Fibroblast of lung (primary cell): ENCODE results near the gene DLL4. TPM values are rescaled to one million over a fixed set of nuclear protein-coding genes. Genes with fewer than 3 reads are reported as not detected.

Experiments used
- DNase-seq, 2 donors: peaks; one replicate each; pipeline versions ENCODE4 v3.0.0 to v3.0.0-alpha.2; 2010; ENCODE audit warnings: low read depth in 2 of 2
- H2AFZ ChIP-seq: 2 replicates; pipeline ENCODE4 v1.5.1; 2012; ENCODE audit warnings: low read length, control low read depth, inconsistent platforms
- H3K27ac ChIP-seq: 2 replicates; pipeline ENCODE4 v1.5.1; 2011; ENCODE audit warnings: low read length, control low read depth; ENCODE audit not compliant: insufficient read depth
- H3K27me3 ChIP-seq: 2 replicates; pipeline ENCODE4 v1.5.1; 2011; ENCODE audit warnings: mild to moderate bottlenecking, low read length; ENCODE audit not compliant: control insufficient read depth, insufficient read depth
- H3K36me3 ChIP-seq: 2 replicates; pipeline ENCODE4 v1.5.1; 2011; ENCODE audit warnings: low read length; ENCODE audit not compliant: control insufficient read depth, insufficient read depth
- H3K4me1 ChIP-seq: 2 replicates; pipeline ENCODE4 v1.5.1; 2011; ENCODE audit warnings: low read length; ENCODE audit not compliant: control insufficient read depth, insufficient read depth; ENCODE audit errors: extremely low read depth
- H3K4me2 ChIP-seq: 2 replicates; pipeline ENCODE4 v1.5.1; 2011; ENCODE audit warnings: low read length, control low read depth; ENCODE audit not compliant: insufficient read depth; ENCODE audit errors: extremely low read depth
- H3K4me3 ChIP-seq, 4 experiments: fragments of 200-600 bp in 1 of 4; sonication (generic) in 1 of 4; replicated peaks in 1 of 4; 2 replicates each; pipeline ENCODE4 v1.5.1; 2011 to 2016; ENCODE audit warnings: low read length in 4 of 4, low read depth in 3 of 4, mild to moderate bottlenecking in 3 of 4, control low read depth in 2 of 4, inconsistent platforms in 1 of 4, mixed read lengths in 1 of 4; ENCODE audit not compliant: insufficient read depth in 1 of 4; ENCODE audit errors: control extremely low read depth in 1 of 4
- H3K79me2 ChIP-seq: 2 replicates; pipeline ENCODE4 v1.5.1; 2012; ENCODE audit warnings: mild to moderate bottlenecking, low read length, inconsistent platforms; ENCODE audit not compliant: control insufficient read depth, insufficient read depth
- H3K9ac ChIP-seq: 2 replicates; pipeline ENCODE4 v1.5.1; 2011; ENCODE audit warnings: mild to moderate bottlenecking, low read length, control low read depth; ENCODE audit not compliant: insufficient read depth
- H3K9me3 ChIP-seq: 2 replicates; pipeline ENCODE4 v1.5.1; 2012; ENCODE audit warnings: low read depth, low read length; ENCODE audit not compliant: control insufficient read depth, insufficient read depth
- H4K20me1 ChIP-seq: 2 replicates; pipeline ENCODE4 v1.5.1; 2011; ENCODE audit warnings: low read length; ENCODE audit not compliant: control insufficient read depth, insufficient read depth; ENCODE audit errors: extremely low read depth
- EZH2 ChIP-seq: IDR thresholded peaks from 2 replicates; pipeline ENCODE4 v1.5.1; 2012; ENCODE audit warnings: low read length, control low read depth, mild to moderate bottlenecking; ENCODE audit errors: missing control alignments
- polyA plus RNA-seq, 2 donors: library from polyadenylated mRNA; depleted of rRNA in 1 of 2; stranded (reverse) in 1 of 2; unstranded in 1 of 2; fragments of >200 nt; gene quantifications; 2 replicates each; pipeline ENCODE4 v1.2.1, GENCODE V29; 2011 to 2012; ENCODE audit warnings: missing spikeins in 1 of 2
- total RNA-seq: library from RNA; depleted of rRNA; stranded (reverse); fragments of >200 nt; gene quantifications from 2 replicates; pipeline ENCODE4 v1.2.1, GENCODE V29; 2014
- TF ChIP-seq, protein P1 (sequence below), 2 donors: IDR thresholded peaks in 1 of 2; conservative IDR thresholded peaks in 1 of 2; 1 replicate in 1 of 2; 2 replicates in 1 of 2; pipeline ENCODE4 v1.5.1; 2011 to 2012; ENCODE audit warnings: low read length in 2 of 2, control low read depth in 1 of 2, inconsistent platforms in 1 of 2, low read depth in 1 of 2, mild to moderate bottlenecking in 1 of 2

The DLL4 gene
- total and polyA plus RNA-seq, 2 donors (not counting 1 experiment from before 2014, with no cell fraction given): under 0.01 to 0.18 TPM

DNA sequence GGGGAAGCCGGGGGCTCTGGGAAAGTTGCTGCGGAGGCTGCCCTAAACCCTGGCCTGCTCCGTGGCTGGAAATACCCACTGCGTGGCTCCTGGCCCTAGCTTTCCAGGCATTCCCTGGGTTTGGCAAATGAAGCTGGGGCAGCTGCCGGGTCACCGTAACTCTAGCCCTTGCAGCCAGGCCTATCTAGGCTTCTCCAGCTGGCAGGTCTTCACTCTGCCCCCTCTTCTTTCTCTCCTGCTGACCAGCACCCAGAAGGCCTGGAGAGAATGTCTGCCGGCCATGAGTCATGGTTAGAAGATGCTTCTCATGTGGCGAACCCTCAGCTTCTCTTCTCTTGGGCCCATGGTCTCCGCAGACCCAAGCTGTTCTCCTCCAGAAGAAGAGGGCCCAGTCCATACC is 5.6 kb upstream of the DLL4 start:
- Histone ChIP-seq H3K4me3 (no peak overlapping the region), H3K27me3 (peaks cover 34% of the 10 kb centered on the region), H3K36me3 (no peaks in the 10 kb centered on the region), H3K4me1 (peaks cover 1% of the 10 kb centered on the region), H3K79me2 (no peaks in the 10 kb centered on the region), H2AFZ (no peak overlapping the region), H3K9me3 (no peaks in the 10 kb centered on the region), H4K20me1 (no peaks in the 10 kb centered on the region), H3K4me2 (no peak overlapping the region), H3K27ac (no peak overlapping the region), H3K9ac (no peak overlapping the region)
- peak in 1 of 2 donors; percentile 24 for DNase-seq
- TF ChIP-seq, protein P1, sequence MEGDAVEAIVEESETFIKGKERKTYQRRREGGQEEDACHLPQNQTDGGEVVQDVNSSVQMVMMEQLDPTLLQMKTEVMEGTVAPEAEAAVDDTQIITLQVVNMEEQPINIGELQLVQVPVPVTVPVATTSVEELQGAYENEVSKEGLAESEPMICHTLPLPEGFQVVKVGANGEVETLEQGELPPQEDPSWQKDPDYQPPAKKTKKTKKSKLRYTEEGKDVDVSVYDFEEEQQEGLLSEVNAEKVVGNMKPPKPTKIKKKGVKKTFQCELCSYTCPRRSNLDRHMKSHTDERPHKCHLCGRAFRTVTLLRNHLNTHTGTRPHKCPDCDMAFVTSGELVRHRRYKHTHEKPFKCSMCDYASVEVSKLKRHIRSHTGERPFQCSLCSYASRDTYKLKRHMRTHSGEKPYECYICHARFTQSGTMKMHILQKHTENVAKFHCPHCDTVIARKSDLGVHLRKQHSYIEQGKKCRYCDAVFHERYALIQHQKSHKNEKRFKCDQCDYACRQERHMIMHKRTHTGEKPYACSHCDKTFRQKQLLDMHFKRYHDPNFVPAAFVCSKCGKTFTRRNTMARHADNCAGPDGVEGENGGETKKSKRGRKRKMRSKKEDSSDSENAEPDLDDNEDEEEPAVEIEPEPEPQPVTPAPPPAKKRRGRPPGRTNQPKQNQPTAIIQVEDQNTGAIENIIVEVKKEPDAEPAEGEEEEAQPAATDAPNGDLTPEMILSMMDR (conservative IDR thresholded peaks at IDR 0.05 in 1 of 2, IDR thresholded peaks at IDR 0.05 in 1 of 2; ENCODE audit: low read depth in 1 of 2, low read length in 2 of 2): no peak
- TF ChIP-seq EZH2: no peak

DNA sequence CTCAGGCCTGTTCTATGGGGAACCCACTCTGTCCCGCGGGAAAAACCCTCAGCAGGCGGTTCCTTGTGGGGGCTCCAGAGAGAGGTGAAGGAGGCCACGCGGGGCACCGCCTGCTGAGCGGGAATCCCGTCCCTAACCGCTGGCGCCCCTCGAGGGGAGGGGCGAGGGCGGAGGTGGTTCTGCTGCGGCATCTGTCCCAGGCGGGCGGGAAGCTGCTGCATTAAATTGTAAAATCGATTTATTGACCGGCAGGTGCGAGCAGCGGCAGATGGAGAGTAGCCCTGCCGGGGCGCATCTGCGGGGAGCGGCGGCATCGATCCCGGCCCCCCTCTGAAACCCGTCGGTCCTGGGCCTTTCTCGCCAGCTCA is 3.7 kb upstream of the DLL4 start:
- H2AFZ ChIP-seq: no peak overlapping the region
- peaks cover 11% of the 10 kb centered on the region for H3K4me1 ChIP-seq
- peaks cover 45% of the 10 kb centered on the region for H3K27me3 ChIP-seq
- no peaks in the 10 kb centered on the region for H4K20me1 ChIP-seq
- no peak overlapping the region for H3K27ac ChIP-seq
- no peak overlapping the region for H3K4me3 ChIP-seq
- no peaks in the 10 kb centered on the region for H3K79me2 ChIP-seq
- DNase-seq: no peak
- no peaks in the 10 kb centered on the region for H3K9me3 ChIP-seq
- H3K36me3 ChIP-seq: no peaks in the 10 kb centered on the region
- no peak overlapping the region for H3K4me2 ChIP-seq
- TF ChIP-seq, protein P1 (conservative IDR thresholded peaks at IDR 0.05 in 1 of 2, IDR thresholded peaks at IDR 0.05 in 1 of 2; ENCODE audit: low read depth in 1 of 2, low read length in 2 of 2): no peak
- H3K9ac ChIP-seq: no peak overlapping the region

DNA sequence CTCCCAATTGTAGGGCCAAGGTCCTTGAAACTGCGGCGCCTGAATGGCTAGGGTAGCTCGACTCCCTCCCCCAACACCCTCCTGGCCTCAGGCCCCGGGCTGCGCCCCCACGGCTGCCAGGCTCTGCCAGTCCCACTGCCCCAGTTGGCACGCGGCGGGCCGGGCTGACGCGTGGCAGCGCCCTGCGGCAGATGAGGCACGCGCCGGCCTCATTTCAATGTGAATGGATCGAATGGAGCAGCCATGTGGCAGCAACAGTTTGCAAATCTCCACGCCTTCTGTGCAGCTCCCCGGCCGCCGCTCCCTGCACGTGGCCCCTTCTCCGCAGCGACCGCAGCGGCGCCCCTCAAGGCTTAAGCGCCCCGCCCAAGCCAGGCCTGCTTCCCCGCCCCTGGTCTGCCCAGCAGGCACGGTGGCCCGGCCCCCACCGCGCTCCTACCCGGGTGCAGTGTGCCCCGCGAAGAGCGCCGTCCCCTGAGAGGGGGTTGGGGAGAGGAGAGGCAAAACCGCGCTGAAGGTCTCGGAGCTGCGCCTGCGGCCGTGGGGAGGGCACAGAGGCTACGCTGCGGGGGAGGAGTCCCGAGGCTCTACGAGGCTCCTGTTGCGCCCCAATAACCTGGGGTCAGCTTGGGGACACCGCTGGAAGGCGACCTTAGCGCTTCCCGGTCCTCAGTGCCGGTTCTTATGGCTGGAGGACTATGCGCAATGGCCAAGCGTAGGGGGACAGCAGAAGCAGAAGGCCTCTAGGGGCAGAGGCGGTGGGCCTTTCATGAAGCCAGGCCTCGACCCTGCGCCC is 3.1 kb upstream of the DLL4 start:
- no peak overlapping the region for H3K9ac ChIP-seq
- H3K27ac ChIP-seq: no peak overlapping the region
- H3K4me3 ChIP-seq: peak overlapping the region in 1 of 4 experiments; percentile 20
- no peak overlapping the region for H2AFZ ChIP-seq
- no peaks in the 10 kb centered on the region for H3K79me2 ChIP-seq
- TF ChIP-seq EZH2: no peak
- TF ChIP-seq, protein P1 (conservative IDR thresholded peaks at IDR 0.05 in 1 of 2, IDR thresholded peaks at IDR 0.05 in 1 of 2; ENCODE audit: low read depth in 1 of 2, low read length in 2 of 2): no peak
- H3K9me3 ChIP-seq: no peaks in the 10 kb centered on the region
- DNase-seq: peak; percentile 23 to 31
- peak overlapping the region; percentile 71 for H3K4me2 ChIP-seq
- peaks cover 46% of the 10 kb centered on the region for H3K27me3 ChIP-seq
- H3K4me1 ChIP-seq: peaks cover 11% of the 10 kb centered on the region
- no peaks in the 10 kb centered on the region for H4K20me1 ChIP-seq
- no peaks in the 10 kb centered on the region for H3K36me3 ChIP-seq
